ENCODE measurements around the gene FANK1.

DNA sequence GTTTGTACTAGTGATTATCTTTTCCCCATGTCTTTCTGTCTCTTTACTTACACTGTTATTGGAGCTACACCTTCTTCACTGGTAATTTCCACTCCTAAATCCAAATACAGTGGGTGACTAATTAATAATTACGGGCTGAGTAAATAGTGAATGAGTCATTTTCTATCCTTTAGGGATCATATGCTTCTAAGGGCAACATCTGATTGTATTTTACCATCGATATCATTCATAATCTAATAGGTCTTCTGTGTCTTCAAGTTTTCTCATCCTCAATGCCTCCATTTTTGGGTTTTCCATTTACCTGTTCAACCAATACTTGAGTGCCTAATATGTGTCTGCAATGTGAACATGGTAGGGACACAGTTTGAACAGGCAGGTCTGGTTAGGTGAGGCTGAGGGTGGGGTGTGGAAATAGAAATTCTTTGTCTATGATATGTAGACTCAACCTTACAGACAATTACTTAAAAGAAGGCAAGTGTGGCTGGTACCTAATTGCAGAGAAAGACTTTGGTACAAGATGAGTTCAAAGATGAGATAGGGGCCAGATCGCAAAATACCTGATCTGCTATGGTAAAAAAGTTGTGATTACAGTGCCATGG, 9.4 kb upstream of the FANK1 start:
- TF ChIP-seq, protein P1, sequence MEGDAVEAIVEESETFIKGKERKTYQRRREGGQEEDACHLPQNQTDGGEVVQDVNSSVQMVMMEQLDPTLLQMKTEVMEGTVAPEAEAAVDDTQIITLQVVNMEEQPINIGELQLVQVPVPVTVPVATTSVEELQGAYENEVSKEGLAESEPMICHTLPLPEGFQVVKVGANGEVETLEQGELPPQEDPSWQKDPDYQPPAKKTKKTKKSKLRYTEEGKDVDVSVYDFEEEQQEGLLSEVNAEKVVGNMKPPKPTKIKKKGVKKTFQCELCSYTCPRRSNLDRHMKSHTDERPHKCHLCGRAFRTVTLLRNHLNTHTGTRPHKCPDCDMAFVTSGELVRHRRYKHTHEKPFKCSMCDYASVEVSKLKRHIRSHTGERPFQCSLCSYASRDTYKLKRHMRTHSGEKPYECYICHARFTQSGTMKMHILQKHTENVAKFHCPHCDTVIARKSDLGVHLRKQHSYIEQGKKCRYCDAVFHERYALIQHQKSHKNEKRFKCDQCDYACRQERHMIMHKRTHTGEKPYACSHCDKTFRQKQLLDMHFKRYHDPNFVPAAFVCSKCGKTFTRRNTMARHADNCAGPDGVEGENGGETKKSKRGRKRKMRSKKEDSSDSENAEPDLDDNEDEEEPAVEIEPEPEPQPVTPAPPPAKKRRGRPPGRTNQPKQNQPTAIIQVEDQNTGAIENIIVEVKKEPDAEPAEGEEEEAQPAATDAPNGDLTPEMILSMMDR (IDR thresholded peaks at IDR 0.05): no peak
- TF ChIP-seq POLR2A (IDR thresholded peaks at IDR 0.05) (no peak), POLR2AphosphoS5 (IDR thresholded peaks at IDR 0.05) (no peak), EP300 (IDR thresholded peaks at IDR 0.05) (no peak)

Measured in upper lobe of left lung (tissue), 4 donors.